HUES48 (cell line): ENCODE results near the gene UTP3.
"Not testable (repeated sequence)": the region's sequence is repeated elsewhere in the genome, so short reads cannot be mapped to it uniquely, and the experiment has no call there.

Source experiments
- H3K27ac ChIP-seq: one replicate; pipeline ENCODE4 v1.7.0; 2013; ENCODE audit warnings: low read depth, low read length, inconsistent platforms
- H3K27me3 ChIP-seq: 2 replicates; pipeline ENCODE4 v1.6.1; 2013; ENCODE audit warnings: mild to moderate bottlenecking, low read length; ENCODE audit not compliant: control insufficient read depth, insufficient read depth
- H3K36me3 ChIP-seq: 2 replicates; pipeline ENCODE4 v1.6.1; 2013; ENCODE audit warnings: low read length; ENCODE audit not compliant: control insufficient read depth, insufficient read depth
- H3K4me1 ChIP-seq: 2 replicates; pipeline ENCODE4 v1.6.1; 2013; ENCODE audit warnings: mild to moderate bottlenecking, low read length; ENCODE audit not compliant: control insufficient read depth, insufficient read depth
- H3K4me3 ChIP-seq: 2 replicates; pipeline ENCODE4 v1.5.1; 2013; ENCODE audit warnings: mild to moderate bottlenecking, low read depth, low read length
- H3K9ac ChIP-seq: 2 replicates; pipeline ENCODE4 v1.6.1; 2013; ENCODE audit warnings: mild to moderate bottlenecking, low read depth, low read length, moderate library complexity
- H3K9me3 ChIP-seq: 2 replicates; pipeline ENCODE4 v1.6.1; 2013; ENCODE audit warnings: low read length; ENCODE audit not compliant: control insufficient read depth, insufficient read depth

Gene UTP3

GRCh38 chr4:70667740-70668535, 20.4 kb upstream of the UTP3 start:
- H3K27ac ChIP-seq = no peak overlapping the region
- no peaks in the 10 kb centered on the region for H3K9me3 ChIP-seq
- H3K36me3 ChIP-seq = no peaks in the 10 kb centered on the region
- H3K9ac ChIP-seq = no peak overlapping the region
- no peaks in the 10 kb centered on the region for H3K4me1 ChIP-seq
- H3K4me3 ChIP-seq = no peak overlapping the region
- no peaks in the 10 kb centered on the region for H3K27me3 ChIP-seq

- no peaks in the 10 kb centered on the region for H3K4me1 ChIP-seq
- H3K27me3 ChIP-seq = no peaks in the 10 kb centered on the region
- no peaks in the 10 kb centered on the region for H3K36me3 ChIP-seq
- H3K9me3 ChIP-seq = no peaks in the 10 kb centered on the region
- H3K27ac ChIP-seq = no peak overlapping the region
- no peak overlapping the region for H3K4me3 ChIP-seq
- no peak overlapping the region for H3K9ac ChIP-seq
These were observed 17.9 kb upstream of the UTP3 start for GRCh38 chr4:70670332-70671014.

GRCh38 chr4:70671091-70671490, 17.2 kb upstream of the UTP3 start:
- no peak overlapping the region for H3K9ac ChIP-seq
- no peaks in the 10 kb centered on the region for H3K4me1 ChIP-seq

GRCh38 chr4:70674191-70674590, 14.1 kb upstream of the UTP3 start:
- Histone ChIP-seq H3K9ac (no peak overlapping the region), H3K27ac (no peak overlapping the region), H3K4me3 (no peak overlapping the region), H3K9me3 (no peaks in the 10 kb centered on the region), H3K4me1 (no peaks in the 10 kb centered on the region), H3K36me3 (no peaks in the 10 kb centered on the region), H3K27me3 (no peaks in the 10 kb centered on the region)

More at GRCh38 chr4:70671091-70671490, 17.2 kb upstream of the UTP3 start:
- Histone ChIP-seq H3K4me3 (no peak overlapping the region), H3K36me3 (no peaks in the 10 kb centered on the region), H3K9me3 (no peaks in the 10 kb centered on the region), H3K27ac (no peak overlapping the region), H3K27me3 (no peaks in the 10 kb centered on the region)

- Histone ChIP-seq H3K36me3 (no peaks in the 10 kb centered on the region), H3K27ac (no peak overlapping the region), H3K27me3 (no peaks in the 10 kb centered on the region), H3K9ac (no peak overlapping the region), H3K4me1 (no peaks in the 10 kb centered on the region), H3K9me3 (no peaks in the 10 kb centered on the region), H3K4me3 (no peak overlapping the region)
These were observed 13.6 kb upstream of the UTP3 start for GRCh38 chr4:70674731-70675130.

GRCh38 chr4:70676554-70677090, 11.7 kb upstream of the UTP3 start:
- Histone ChIP-seq H3K4me1 (no peaks in the 10 kb centered on the region), H3K4me3 (no peak overlapping the region), H3K9me3 (no peaks in the 10 kb centered on the region), H3K36me3 (no peaks in the 10 kb centered on the region), H3K9ac (no peak overlapping the region), H3K27ac (no peak overlapping the region), H3K27me3 (no peaks in the 10 kb centered on the region)

- H3K27ac ChIP-seq = no peak overlapping the region
- no peaks in the 10 kb centered on the region for H3K4me1 ChIP-seq
- H3K27me3 ChIP-seq = no peaks in the 10 kb centered on the region
- no peak overlapping the region for H3K4me3 ChIP-seq
- H3K36me3 ChIP-seq = no peaks in the 10 kb centered on the region
- no peaks in the 10 kb centered on the region for H3K9me3 ChIP-seq
- no peak overlapping the region for H3K9ac ChIP-seq
These were observed 9.8 kb upstream of the UTP3 start for GRCh38 chr4:70678383-70678999.

GRCh38 chr4:70680934-70681333, 7.4 kb upstream of the UTP3 start:
- H3K27ac ChIP-seq = no peak overlapping the region
- H3K27me3 ChIP-seq = no peaks in the 10 kb centered on the region
- H3K4me1 ChIP-seq = no peaks in the 10 kb centered on the region
- H3K9ac ChIP-seq = no peak overlapping the region
- no peak overlapping the region for H3K4me3 ChIP-seq
- H3K36me3 ChIP-seq = no peaks in the 10 kb centered on the region
- H3K9me3 ChIP-seq = no peaks in the 10 kb centered on the region

- Histone ChIP-seq H3K27me3 (no peaks in the 10 kb centered on the region), H3K9ac (no peak overlapping the region), H3K27ac (no peak overlapping the region), H3K4me1 (no peaks in the 10 kb centered on the region), H3K4me3 (no peak overlapping the region), H3K36me3 (no peaks in the 10 kb centered on the region), H3K9me3 (no peaks in the 10 kb centered on the region)
These were observed 6.6 kb upstream of the UTP3 start for GRCh38 chr4:70681704-70682103.

GRCh38 chr4:70682142-70682541, 6.2 kb upstream of the UTP3 start:
- not testable (repeated sequence) for H3K9ac ChIP-seq, H3K27me3 ChIP-seq, H3K9me3 ChIP-seq, H3K4me3 ChIP-seq, H3K4me1 ChIP-seq, H3K36me3 ChIP-seq, H3K27ac ChIP-seq

- peak overlapping the region; percentile 83 for H3K9ac ChIP-seq
- H3K4me3 ChIP-seq = peak overlapping the region; percentile 94
- peaks cover 13% of the 10 kb centered on the region for H3K36me3 ChIP-seq
- H3K9me3 ChIP-seq = no peaks in the 10 kb centered on the region
- peaks cover 8% of the 10 kb centered on the region; the same call in 1 of the 2 replicates for H3K4me1 ChIP-seq
- H3K27ac ChIP-seq = peak overlapping the region; percentile 96
- no peaks in the 10 kb centered on the region for H3K27me3 ChIP-seq
These were observed 940 bp upstream of the UTP3 start for GRCh38 chr4:70687392-70687791.
